ENCODE measurements around the gene NDUFS2. TPM values are rescaled to one million over a fixed set of nuclear protein-coding genes. Genes with fewer than 3 reads are reported as not detected.

The NDUFS2 gene
- total and polyA plus RNA-seq, 2 of the 8 experiments (the other 6 are each of a cell fraction or from before 2014, with no cell fraction given), result 95.1 to 113 TPM

DNA sequence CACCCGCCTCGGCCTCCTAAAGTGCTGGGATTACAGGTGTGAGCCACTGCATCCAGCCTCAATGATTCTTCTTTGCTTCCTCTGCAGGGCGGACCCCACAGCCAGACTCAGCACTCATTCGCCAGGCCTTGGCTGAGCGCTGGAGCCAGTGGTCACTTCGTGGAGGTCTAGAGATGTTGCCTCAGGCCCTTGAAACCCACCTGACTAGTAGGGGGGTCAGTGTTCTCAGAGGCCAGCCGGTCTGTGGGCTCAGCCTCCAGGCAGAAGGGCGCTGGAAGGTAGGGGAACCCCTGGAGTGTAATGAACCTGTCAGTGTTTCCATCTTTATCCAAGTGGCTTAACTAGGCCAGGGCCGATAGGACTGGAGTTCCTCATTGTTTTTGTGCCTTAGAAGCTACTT lies 33.3 kb upstream of the NDUFS2 start:
- no peak overlapping the region for H4K5ac ChIP-seq (ENCODE audit: insufficient read length, low read depth, low read length)
- no peak overlapping the region for H2BK120ac ChIP-seq (replicated peaks; ENCODE audit: low read depth, low read length)
- H3K4me3 ChIP-seq (ENCODE audit: extremely low read depth in 1 of 4, insufficient read depth in 2 of 4, low read depth in 3 of 4, low read length in 4 of 4), result no peak overlapping the region; a peak in 1 of 8 replicates
- CTCF ChIA-PET (ENCODE audit: partially characterized antibody), result interaction anchor here (1.0 to 5.3 kb wide), 3 partner anchors 7 to 36 kb away, joined by 3 to 27 read pairs (median 10); partner anchors contain the start of gene B4GALT3
- peaks cover 0 to 7% (median 5%) of the 10 kb centered on the region in 4 experiments; a peak in 4 of 7 replicates for H3K4me1 ChIP-seq (replicated peaks in 1 of 4; ENCODE audit: control insufficient read depth in 3 of 4, insufficient read depth in 4 of 4, low read length in 3 of 4)
- no peak overlapping the region for H2BK12ac ChIP-seq (ENCODE audit: low read depth, low read length)
- H2BK5ac ChIP-seq (ENCODE audit: low read depth, low read length), result no peak overlapping the region
- H4K91ac ChIP-seq (replicated peaks; ENCODE audit: insufficient read length, low read length), result no peak overlapping the region
- peaks cover 11% of the 10 kb centered on the region; the same call in 1 of the 2 replicates for H3K23me2 ChIP-seq (ENCODE audit: low read depth, low read length)
- DNase-seq (ENCODE audit: low read depth in 1 of 2, low spot score in 2 of 2) (no peak), FAIRE-seq (no peak)
- POLR2A ChIA-PET (ENCODE audit: partially characterized antibody), result interaction anchor here (0.8 to 4.7 kb wide), 5 partner anchors 7 to 131 kb away, joined by 3 to 51 read pairs (median 8); partner anchors contain the start of gene B4GALT3
- no peak overlapping the region for H3K18ac ChIP-seq (ENCODE audit: extremely low read depth, low read length)
- H2AFZ ChIP-seq (ENCODE audit: low read length), result no peak overlapping the region
- H3K4me2 ChIP-seq (ENCODE audit: insufficient read depth in 1 of 2, low read depth in 2 of 2, low read length in 2 of 2), result no peak overlapping the region
- H3K9me3 ChIP-seq (ENCODE audit: insufficient read depth in 2 of 2, low read depth in 1 of 2, low read length in 1 of 2), result no peaks in the 10 kb centered on the region
- H3K79me2 ChIP-seq (ENCODE audit: control insufficient read depth in 1 of 2, insufficient read depth in 2 of 2, low read length in 2 of 2), result no peaks in the 10 kb centered on the region
- peaks cover 0 to 2% of the 10 kb centered on the region in 2 experiments for H4K20me1 ChIP-seq (replicated peaks in 1 of 2; ENCODE audit: control insufficient read depth in 1 of 2, insufficient read depth in 2 of 2, low read length in 2 of 2)
- H2BK20ac ChIP-seq (ENCODE audit: low read length), result no peak overlapping the region
- H3K9ac ChIP-seq (replicated peaks in 1 of 4; ENCODE audit: extremely low read depth in 1 of 4, low read depth in 3 of 4, low read length in 3 of 4), result no peak overlapping the region
- no peak overlapping the region for H3K14ac ChIP-seq (ENCODE audit: insufficient read length)
- peaks cover 13 to 33% (median 27%) of the 10 kb centered on the region in 4 experiments for H3K36me3 ChIP-seq (ENCODE audit: control insufficient read depth in 2 of 4, insufficient read depth in 4 of 4, low read length in 3 of 4)
- no peak overlapping the region for H3K23ac ChIP-seq (ENCODE audit: insufficient read length)
- H3K79me1 ChIP-seq (ENCODE audit: low read depth, low read length), result no peaks in the 10 kb centered on the region
- no peak overlapping the region for H3K27ac ChIP-seq (ENCODE audit: low read depth, low read length)
- H2BK15ac ChIP-seq (ENCODE audit: low read length), result no peak overlapping the region
- no peak overlapping the region for H2AK5ac ChIP-seq (ENCODE audit: low read depth, low read length)
- no peak overlapping the region for H3K4ac ChIP-seq (replicated peaks; ENCODE audit: insufficient read length, low read depth, low read length)
- H4K8ac ChIP-seq (ENCODE audit: extremely low read depth, insufficient read depth, low read length), result no peak overlapping the region
- H3K56ac ChIP-seq (replicated peaks; ENCODE audit: insufficient read length, low read depth, low read length), result no peak overlapping the region
- H3K27me3 ChIP-seq (replicated peaks in 1 of 4; ENCODE audit: control insufficient read depth in 3 of 4, extremely low read depth in 1 of 4, insufficient read depth in 3 of 4, low read length in 3 of 4), result no peaks in the 10 kb centered on the region
- WGBS, 2 experiments (ENCODE audit: extremely low coverage in 1 of 2, insufficient coverage in 1 of 2, insufficient read length in 1 of 2, insufficient replicate concordance in 2 of 2, low coverage in 1 of 2, low lambda C conversion rate in 2 of 2, missing lambda C conversion rate in 1 of 2), result 91% methylated on average over 9 of the region's 9 CpGs; no CpG with 5 or more reads in 1 of the 2 experiments
- TF ChIP-seq KDM1A (IDR thresholded peaks at IDR 0.05; ENCODE audit: borderline replicate concordance, low read length), result no peak
- no peak for TF ChIP-seq SP4 (IDR thresholded peaks at IDR 0.05; ENCODE audit: low read length)
- no peak for TF ChIP-seq ATF3 (IDR thresholded peaks at IDR 0.05; ENCODE audit: insufficient read depth, low read depth, low read length)
- no peak for TF ChIP-seq SAP30 (IDR thresholded peaks at IDR 0.05; ENCODE audit: insufficient read depth, insufficient replicate concordance, low read length)
- TF ChIP-seq BACH1 (IDR thresholded peaks at IDR 0.05; ENCODE audit: low read length), result no peak
- TF ChIP-seq GTF2F1 (IDR thresholded peaks at IDR 0.05; ENCODE audit: borderline replicate concordance, low read depth, low read length), result no peak
- no peak for TF ChIP-seq CHD2 (IDR thresholded peaks at IDR 0.05; ENCODE audit: low read length)
- TF ChIP-seq KDM5A (IDR thresholded peaks at IDR 0.05; ENCODE audit: low read length), result no peak
- TF ChIP-seq POLR2AphosphoS5 (IDR thresholded peaks at IDR 0.05; ENCODE audit: low read depth, low read length), result no peak
- TF ChIP-seq KDM4A (IDR thresholded peaks at IDR 0.05; ENCODE audit: low read depth, low read length, severe bottlenecking), result no peak
- TF ChIP-seq GABPA (IDR thresholded peaks at IDR 0.05; ENCODE audit: borderline replicate concordance, insufficient read depth, low read length), result no peak
- TF ChIP-seq RNF2 (IDR thresholded peaks at IDR 0.05; ENCODE audit: borderline replicate concordance, low read depth, low read length, missing control alignments, poor library complexity, severe bottlenecking), result no peak
- no peak for TF ChIP-seq CEBPB (IDR thresholded peaks at IDR 0.05; ENCODE audit: low read depth, low read length)

All from H1 (cell line).